SIG-M5 treated with dmso at 0.1 percent for 504 hours (cell line): Measurements from ENCODE around the gene NBEA.
A peak's percentile ranks its signal among the peaks of the same experiment; 100 is the strongest.
"Not testable (repeated sequence)": the region's sequence is repeated elsewhere in the genome, so short reads cannot be mapped to it uniquely, and the experiment has no call there.

ENCODE experiments used
- DNase-seq: peaks from one replicate; lab custom pipeline; 2025; ENCODE audit not compliant: unreplicated experiment; lab: John Stamatoyannopoulos, UW

NBEA gene

GRCh38 chr13:35630551-35631275, 688.6 kb downstream of the NBEA start:
- peak; percentile 57 for DNase-seq

- DNase-seq = no peak
Measured at GRCh38 chr13:35631666-35632065, 689.6 kb downstream of the NBEA start.

- DNase-seq = no peak
Measured at GRCh38 chr13:35643625-35644024, 701.6 kb downstream of the NBEA start.

GRCh38 chr13:35646056-35646774, 704.1 kb downstream of the NBEA start:
- no peak for DNase-seq

GRCh38 chr13:35648201-35648600, 706.1 kb downstream of the NBEA start:
- DNase-seq = no peak

GRCh38 chr13:35649162-35649561, 707.1 kb downstream of the NBEA start:
- DNase-seq = no peak

- no peak for DNase-seq
Measured at GRCh38 chr13:35659796-35660195, 717.7 kb downstream of the NBEA start.

GRCh38 chr13:35664747-35665146, 722.7 kb downstream of the NBEA start:
- DNase-seq = no peak

GRCh38 chr13:35669321-35669720, 727.3 kb downstream of the NBEA start:
- DNase-seq = no peak

GRCh38 chr13:35672611-35673010, 730.5 kb downstream of the NBEA start:
- no peak for DNase-seq

GRCh38 chr13:35675651-35676050, 733.6 kb downstream of the NBEA start:
- DNase-seq = no peak

- DNase-seq = not testable (repeated sequence)
Measured at GRCh38 chr13:35677863-35678262, 735.8 kb downstream of the NBEA start.

- no peak for DNase-seq
Measured at GRCh38 chr13:35681685-35682084, 739.6 kb downstream of the NBEA start.

- no peak for DNase-seq
Measured at GRCh38 chr13:35684432-35684831, 742.4 kb downstream of the NBEA start.

- DNase-seq = no peak
Measured at GRCh38 chr13:35687336-35687735, 745.3 kb downstream of the NBEA start.

- DNase-seq = no peak
Measured at GRCh38 chr13:35690581-35691207, 748.6 kb downstream of the NBEA start.

GRCh38 chr13:35693134-35693784, 751.2 kb downstream of the NBEA start:
- no peak for DNase-seq

GRCh38 chr13:35694031-35694430, 752.0 kb downstream of the NBEA start:
- DNase-seq = no peak

GRCh38 chr13:35694549-35695447, 752.7 kb downstream of the NBEA start:
- no peak for DNase-seq

GRCh38 chr13:35695448-35695770, 753.3 kb downstream of the NBEA start:
- no peak for DNase-seq
